Fibroblast of lung (primary cell): ENCODE measurements around the gene CADM2. TPM values are rescaled to one million over a fixed set of nuclear protein-coding genes. Genes with fewer than 3 reads are reported as not detected.
A peak's percentile ranks its signal among the peaks of the same experiment; 100 is the strongest.

Experiments
- DNase-seq, 2 donors: peaks; one replicate each; pipeline versions ENCODE4 v3.0.0 to v3.0.0-alpha.2; 2010; ENCODE audit warnings: low read depth in 2 of 2
- H2AFZ ChIP-seq: 2 replicates; pipeline ENCODE4 v1.5.1; 2012; ENCODE audit warnings: low read length, control low read depth, inconsistent platforms
- H3K27ac ChIP-seq: 2 replicates; pipeline ENCODE4 v1.5.1; 2011; ENCODE audit warnings: low read length, control low read depth; ENCODE audit not compliant: insufficient read depth
- H3K27me3 ChIP-seq: 2 replicates; pipeline ENCODE4 v1.5.1; 2011; ENCODE audit warnings: mild to moderate bottlenecking, low read length; ENCODE audit not compliant: control insufficient read depth, insufficient read depth
- H3K36me3 ChIP-seq: 2 replicates; pipeline ENCODE4 v1.5.1; 2011; ENCODE audit warnings: low read length; ENCODE audit not compliant: control insufficient read depth, insufficient read depth
- H3K4me1 ChIP-seq: 2 replicates; pipeline ENCODE4 v1.5.1; 2011; ENCODE audit warnings: low read length; ENCODE audit not compliant: control insufficient read depth, insufficient read depth; ENCODE audit errors: extremely low read depth
- H3K4me2 ChIP-seq: 2 replicates; pipeline ENCODE4 v1.5.1; 2011; ENCODE audit warnings: low read length, control low read depth; ENCODE audit not compliant: insufficient read depth; ENCODE audit errors: extremely low read depth
- H3K4me3 ChIP-seq, 4 experiments: fragments of 200-600 bp in 1 of 4; sonication (generic) in 1 of 4; replicated peaks in 1 of 4; 2 replicates each; pipeline ENCODE4 v1.5.1; 2011 to 2016; ENCODE audit warnings: low read length in 4 of 4, low read depth in 3 of 4, mild to moderate bottlenecking in 3 of 4, control low read depth in 2 of 4, inconsistent platforms in 1 of 4, mixed read lengths in 1 of 4; ENCODE audit not compliant: insufficient read depth in 1 of 4; ENCODE audit errors: control extremely low read depth in 1 of 4
- H3K79me2 ChIP-seq: 2 replicates; pipeline ENCODE4 v1.5.1; 2012; ENCODE audit warnings: mild to moderate bottlenecking, low read length, inconsistent platforms; ENCODE audit not compliant: control insufficient read depth, insufficient read depth
- H3K9ac ChIP-seq: 2 replicates; pipeline ENCODE4 v1.5.1; 2011; ENCODE audit warnings: mild to moderate bottlenecking, low read length, control low read depth; ENCODE audit not compliant: insufficient read depth
- H3K9me3 ChIP-seq: 2 replicates; pipeline ENCODE4 v1.5.1; 2012; ENCODE audit warnings: low read depth, low read length; ENCODE audit not compliant: control insufficient read depth, insufficient read depth
- H4K20me1 ChIP-seq: 2 replicates; pipeline ENCODE4 v1.5.1; 2011; ENCODE audit warnings: low read length; ENCODE audit not compliant: control insufficient read depth, insufficient read depth; ENCODE audit errors: extremely low read depth
- EZH2 ChIP-seq: IDR thresholded peaks from 2 replicates; pipeline ENCODE4 v1.5.1; 2012; ENCODE audit warnings: low read length, control low read depth, mild to moderate bottlenecking; ENCODE audit errors: missing control alignments
- polyA plus RNA-seq, 2 donors: library from polyadenylated mRNA; depleted of rRNA in 1 of 2; stranded (reverse) in 1 of 2; unstranded in 1 of 2; fragments of >200 nt; gene quantifications; 2 replicates each; pipeline ENCODE4 v1.2.1, GENCODE V29; 2011 to 2012; ENCODE audit warnings: missing spikeins in 1 of 2
- total RNA-seq: library from RNA; depleted of rRNA; stranded (reverse); fragments of >200 nt; gene quantifications from 2 replicates; pipeline ENCODE4 v1.2.1, GENCODE V29; 2014
- TF ChIP-seq, protein P1 (sequence below), 2 donors: IDR thresholded peaks in 1 of 2; conservative IDR thresholded peaks in 1 of 2; 1 replicate in 1 of 2; 2 replicates in 1 of 2; pipeline ENCODE4 v1.5.1; 2011 to 2012; ENCODE audit warnings: low read length in 2 of 2, control low read depth in 1 of 2, inconsistent platforms in 1 of 2, low read depth in 1 of 2, mild to moderate bottlenecking in 1 of 2

CADM2 gene
- total and polyA plus RNA-seq, 2 donors (not counting 1 experiment from before 2014, with no cell fraction given) = under 0.01 to 0.12 TPM

GRCh38 chr3:85576091-85576690, 617.4 kb downstream of the CADM2 start:
- Histone ChIP-seq H3K27me3 (no peaks in the 10 kb centered on the region), H3K27ac (no peak overlapping the region), H3K9ac (no peak overlapping the region), H3K9me3 (no peaks in the 10 kb centered on the region), H3K79me2 (no peaks in the 10 kb centered on the region), H3K4me3 (no peak overlapping the region), H4K20me1 (no peaks in the 10 kb centered on the region), H3K4me1 (no peaks in the 10 kb centered on the region), H2AFZ (no peak overlapping the region), H3K4me2 (no peak overlapping the region), H3K36me3 (no peaks in the 10 kb centered on the region)
- no peak for TF ChIP-seq EZH2
- TF ChIP-seq, protein P1, sequence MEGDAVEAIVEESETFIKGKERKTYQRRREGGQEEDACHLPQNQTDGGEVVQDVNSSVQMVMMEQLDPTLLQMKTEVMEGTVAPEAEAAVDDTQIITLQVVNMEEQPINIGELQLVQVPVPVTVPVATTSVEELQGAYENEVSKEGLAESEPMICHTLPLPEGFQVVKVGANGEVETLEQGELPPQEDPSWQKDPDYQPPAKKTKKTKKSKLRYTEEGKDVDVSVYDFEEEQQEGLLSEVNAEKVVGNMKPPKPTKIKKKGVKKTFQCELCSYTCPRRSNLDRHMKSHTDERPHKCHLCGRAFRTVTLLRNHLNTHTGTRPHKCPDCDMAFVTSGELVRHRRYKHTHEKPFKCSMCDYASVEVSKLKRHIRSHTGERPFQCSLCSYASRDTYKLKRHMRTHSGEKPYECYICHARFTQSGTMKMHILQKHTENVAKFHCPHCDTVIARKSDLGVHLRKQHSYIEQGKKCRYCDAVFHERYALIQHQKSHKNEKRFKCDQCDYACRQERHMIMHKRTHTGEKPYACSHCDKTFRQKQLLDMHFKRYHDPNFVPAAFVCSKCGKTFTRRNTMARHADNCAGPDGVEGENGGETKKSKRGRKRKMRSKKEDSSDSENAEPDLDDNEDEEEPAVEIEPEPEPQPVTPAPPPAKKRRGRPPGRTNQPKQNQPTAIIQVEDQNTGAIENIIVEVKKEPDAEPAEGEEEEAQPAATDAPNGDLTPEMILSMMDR (conservative IDR thresholded peaks at IDR 0.05 in 1 of 2, IDR thresholded peaks at IDR 0.05 in 1 of 2; ENCODE audit: low read depth in 1 of 2, low read length in 2 of 2) = peak; percentile 79 to 80
- DNase-seq = peak; percentile 42 to 70

DNA sequence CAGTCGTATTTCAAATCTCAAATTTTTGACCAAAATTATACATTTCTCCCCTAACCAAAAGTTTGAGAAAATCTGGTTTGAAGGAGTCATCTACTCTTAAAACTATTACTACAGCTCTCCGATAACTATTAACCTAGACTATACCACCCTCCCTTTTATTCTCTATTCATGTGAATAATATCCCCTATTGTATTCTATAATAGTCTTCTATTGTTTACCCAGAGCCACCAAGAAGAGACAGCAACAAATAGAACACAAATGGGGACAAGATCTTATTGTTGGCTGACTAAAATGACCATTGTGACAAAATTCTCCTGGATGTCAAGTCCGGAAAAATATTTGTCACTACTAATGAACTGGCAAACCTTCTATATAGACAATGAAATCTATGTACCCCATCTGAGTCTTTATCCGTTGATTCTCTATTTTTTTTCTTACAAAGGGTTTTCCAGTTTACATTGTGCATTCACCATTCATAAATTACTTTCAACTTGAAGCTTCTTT, 618.0 kb downstream of the CADM2 start:
- no peak for DNase-seq
- TF ChIP-seq EZH2 = no peak
- TF ChIP-seq, protein P1 (conservative IDR thresholded peaks at IDR 0.05 in 1 of 2, IDR thresholded peaks at IDR 0.05 in 1 of 2; ENCODE audit: low read depth in 1 of 2, low read length in 2 of 2) = no peak
- no peak overlapping the region for H2AFZ ChIP-seq
- no peak overlapping the region for H3K27ac ChIP-seq
- H3K4me3 ChIP-seq = no peak overlapping the region
- H3K4me1 ChIP-seq = no peaks in the 10 kb centered on the region
- no peak overlapping the region for H3K9ac ChIP-seq
- H4K20me1 ChIP-seq = no peaks in the 10 kb centered on the region
- no peaks in the 10 kb centered on the region for H3K9me3 ChIP-seq
- H3K27me3 ChIP-seq = no peaks in the 10 kb centered on the region
- no peaks in the 10 kb centered on the region for H3K79me2 ChIP-seq
- H3K4me2 ChIP-seq = no peak overlapping the region
- no peaks in the 10 kb centered on the region for H3K36me3 ChIP-seq

GRCh38 chr3:85584779-85585356, 626.1 kb downstream of the CADM2 start:
- Histone ChIP-seq H3K9me3 (no peaks in the 10 kb centered on the region), H3K79me2 (no peaks in the 10 kb centered on the region), H3K4me3 (no peak overlapping the region), H3K27me3 (no peaks in the 10 kb centered on the region), H2AFZ (no peak overlapping the region), H3K4me2 (no peak overlapping the region), H3K36me3 (no peaks in the 10 kb centered on the region), H4K20me1 (no peaks in the 10 kb centered on the region), H3K9ac (no peak overlapping the region), H3K27ac (no peak overlapping the region), H3K4me1 (no peaks in the 10 kb centered on the region)
- DNase-seq = no peak
- no peak for TF ChIP-seq EZH2
- TF ChIP-seq, protein P1 (conservative IDR thresholded peaks at IDR 0.05 in 1 of 2, IDR thresholded peaks at IDR 0.05 in 1 of 2; ENCODE audit: low read depth in 1 of 2, low read length in 2 of 2) = no peak
